Heart right ventricle (tissue), 16 donors: ENCODE data around the gene SV2B. TPM values are rescaled to one million over a fixed set of nuclear protein-coding genes. Genes with fewer than 3 reads are reported as not detected.

Experiments
- ATAC-seq, 8 donors: fragments of 200-7000 bp; cut with Tn5 transposase; one replicate each; pipeline ENCODE4 v1.9.1; 2020; ENCODE audit warnings: mild to moderate bottlenecking in 8 of 8, moderate library complexity in 8 of 8, moderate number of reproducible peaks in 1 of 8
- DNase-seq, 2 donors: peaks; one replicate each; pipeline ENCODE4 v3.0.0-alpha.2; 2020
- H3K27ac ChIP-seq, 10 donors: fragments of 200-600 bp; sonication (generic) in 2 of 10; one replicate each; pipeline versions ENCODE4 v1.5.0 to v1.8.0; 2020 to 2022; ENCODE audit warnings: mild to moderate bottlenecking in 3 of 10
- H3K27me3 ChIP-seq, 7 donors: fragments of 200-600 bp; one replicate each; pipeline ENCODE4 v1.8.0; 2021 to 2022; ENCODE audit warnings: mild to moderate bottlenecking in 2 of 7
- H3K36me3 ChIP-seq, 9 donors: fragments of 200-600 bp; sonication (generic) in 1 of 9; one replicate each; pipeline versions ENCODE4 v1.5.0 to v1.8.0; 2020 to 2022; ENCODE audit warnings: mild to moderate bottlenecking in 2 of 9
- H3K4me1 ChIP-seq, 9 donors: fragments of 200-600 bp; sonication (generic) in 1 of 9; one replicate each; pipeline versions ENCODE4 v1.5.0 to v1.8.0; 2020 to 2022; ENCODE audit warnings: mild to moderate bottlenecking in 4 of 9
- H3K4me3 ChIP-seq, 10 donors: fragments of 200-600 bp; sonication (generic) in 2 of 10; one replicate each; pipeline versions ENCODE4 v1.5.0 to v1.8.0; 2020 to 2022; ENCODE audit warnings: mild to moderate bottlenecking in 7 of 10, moderate library complexity in 2 of 10
- H3K9me3 ChIP-seq, 11 donors: fragments of 200-600 bp in 10 of 11; sonication (generic) in 2 of 11; one replicate each; pipeline versions ENCODE4 v1.5.0 to v1.8.0; 2013 to 2022; ENCODE audit warnings: mild to moderate bottlenecking in 2 of 11, control low read depth in 1 of 11, moderate library complexity in 1 of 11
- WGBS, 2 donors: extraction: QIAGEN DNeasy Blood & Tissue Kit; methylation state at CpG; one replicate each; pipeline ENCODE4 v1.1.7; 2013; ENCODE audit warnings: inconsistent platforms in 1 of 2; 5-methylcytosine and 5-hydroxymethylcytosine counted together
- intact Hi-C, 10 donors: fragments of 100-400 bp; cut with DNase I; formaldehyde crosslinking; loops; one replicate each; pipeline versions ENCODE4 v1.11.1 to v1.14.2; 2022
- polyA plus RNA-seq, 2 donors: library from polyadenylated mRNA; stranded (reverse); fragments of 200-250 nt; gene quantifications; one replicate each; pipeline ENCODE4 v1.2.3, GENCODE V29; 2013
- total RNA-seq, 10 donors: library from RNA; stranded (reverse); fragmentation: NEBNext Ultra II Directional in 3 of 10; extraction: Animal tissue kit (Norgen Biotek cat#: 25700) in 3 of 10; gene quantifications; one replicate each; pipeline versions ENCODE4 v1.2.1 to v1.2.4, GENCODE V29; 2021 to 2023
- TF ChIP-seq, protein P1 (sequence below), 9 donors: fragments of 200-600 bp; sonication (generic) in 2 of 9; IDR thresholded peaks; one replicate each; pipeline versions ENCODE4 v1.5.0 to v1.8.0; 2021 to 2022; ENCODE audit warnings: antibody characterized with exemption in 9 of 9, mild to moderate bottlenecking in 5 of 9, moderate library complexity in 1 of 9
- donor health status: Arrhythmogenic right ventricular cardiomyopathy.
- donor health status: ischemic (EF 13 %, LVEDD 7.1; RV severe dilation, severe dysfunction).
- donor health status: healthy with polysubstance abuse.
- donor health status: DM: no; HTN: yes; CAD: no.
- donor health status: DM: no; HTN: no; CAD: no.
- donor health status: ischemic (EF 25% LVEDD 6.9; RV normal size, moderate dysfunction).
- donor health status: ischemic (EF 25% LVEDD 5.7; RV mildly dilated, moderate dysfunction).
- donor health status: healthy.
- donor health status: DM: yes; HTN: yes; CAD: no.
- donor health status: Ischemic cardiomyopathy.
- donor health status: ischemic (EF 35%, LVEDD 5.7; RV mildly dilated, moderate dysfunction).
- donor health status: nonischemic (EF 11% LVEDD 7.7; RV severe dilation, severe dysfunction).
- donor health status: DM: yes; HTN: yes; CAD: no.
- donor health status: PGD.
- donor health status: ischemic (EF 29% LVEDD 5.4; RV normal size, mild dysfunction).
- donor health status: nonischemic (EF 23%, LVEDD 6.1; RV moderate dilation, normal function).

SV2B gene
- total and polyA plus RNA-seq, 12 donors, result 0.29 to 15.7 (median 1.5) TPM

- Histone ChIP-seq H3K27ac (no peak overlapping the region), H3K4me1 (peaks cover 0 to 31% (median 7%) of the 10 kb centered on the region in 9 donors), H3K27me3 (peaks cover 0 to 21% (median 0%) of the 10 kb centered on the region in 7 donors), H3K36me3 (no peaks in the 10 kb centered on the region), H3K9me3 (no peaks in the 10 kb centered on the region), H3K4me3 (no peak overlapping the region)
- TF ChIP-seq, protein P1, sequence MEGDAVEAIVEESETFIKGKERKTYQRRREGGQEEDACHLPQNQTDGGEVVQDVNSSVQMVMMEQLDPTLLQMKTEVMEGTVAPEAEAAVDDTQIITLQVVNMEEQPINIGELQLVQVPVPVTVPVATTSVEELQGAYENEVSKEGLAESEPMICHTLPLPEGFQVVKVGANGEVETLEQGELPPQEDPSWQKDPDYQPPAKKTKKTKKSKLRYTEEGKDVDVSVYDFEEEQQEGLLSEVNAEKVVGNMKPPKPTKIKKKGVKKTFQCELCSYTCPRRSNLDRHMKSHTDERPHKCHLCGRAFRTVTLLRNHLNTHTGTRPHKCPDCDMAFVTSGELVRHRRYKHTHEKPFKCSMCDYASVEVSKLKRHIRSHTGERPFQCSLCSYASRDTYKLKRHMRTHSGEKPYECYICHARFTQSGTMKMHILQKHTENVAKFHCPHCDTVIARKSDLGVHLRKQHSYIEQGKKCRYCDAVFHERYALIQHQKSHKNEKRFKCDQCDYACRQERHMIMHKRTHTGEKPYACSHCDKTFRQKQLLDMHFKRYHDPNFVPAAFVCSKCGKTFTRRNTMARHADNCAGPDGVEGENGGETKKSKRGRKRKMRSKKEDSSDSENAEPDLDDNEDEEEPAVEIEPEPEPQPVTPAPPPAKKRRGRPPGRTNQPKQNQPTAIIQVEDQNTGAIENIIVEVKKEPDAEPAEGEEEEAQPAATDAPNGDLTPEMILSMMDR (IDR thresholded peaks at IDR 0.05), result no peak
- WGBS, 2 donors, result 54 to 67% methylated on average over 1 of the region's 1 CpG
- DNase-seq, result no peak
- peak in 1 of 8 donors; percentile 42 for ATAC-seq
- intact Hi-C loops, result no loop called here
These were observed 22.2 kb downstream of the SV2B start for GRCh38 chr15:91122296-91122695.

DNA sequence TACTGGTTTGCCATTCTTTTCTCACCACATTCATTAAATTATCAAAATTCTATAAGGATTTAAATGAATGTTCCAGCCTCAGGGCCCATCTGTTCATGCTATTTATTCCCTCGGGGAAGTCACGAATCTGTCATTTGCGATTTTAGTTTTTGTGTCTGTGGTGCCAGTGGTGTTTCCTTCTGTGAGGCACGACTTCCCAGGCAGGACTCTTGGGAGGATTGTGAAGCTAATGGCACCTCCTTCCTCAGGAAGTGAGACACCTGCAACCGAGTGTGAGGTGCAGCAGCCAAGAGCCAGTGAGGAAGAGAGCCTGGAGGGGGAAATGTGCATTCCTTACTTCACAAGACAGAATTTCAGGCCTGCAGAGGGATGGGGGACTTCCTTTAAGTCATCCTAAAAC lies 24.1 kb downstream of the SV2B start:
- Histone ChIP-seq H3K4me3 (no peak overlapping the region), H3K27me3 (peaks cover 0 to 25% (median 0%) of the 10 kb centered on the region in 7 donors), H3K27ac (no peak overlapping the region), H3K36me3 (no peaks in the 10 kb centered on the region), H3K9me3 (no peaks in the 10 kb centered on the region), H3K4me1 (peaks cover 0 to 15% (median under 1%) of the 10 kb centered on the region in 9 donors)
- TF ChIP-seq, protein P1 (IDR thresholded peaks at IDR 0.05), result no peak
- ATAC-seq (no peak), DNase-seq (no peak)
- intact Hi-C loops, result no loop called here
- 38 to 48% methylated on average over 5 of the region's 5 CpGs for WGBS, 2 donors

- Histone ChIP-seq H3K27me3 (peaks cover 0 to 32% (median 0%) of the 10 kb centered on the region in 7 donors), H3K4me3 (no peak overlapping the region), H3K9me3 (no peaks in the 10 kb centered on the region), H3K27ac (no peak overlapping the region), H3K36me3 (no peaks in the 10 kb centered on the region), H3K4me1 (peaks cover 0 to 15% (median 0%) of the 10 kb centered on the region in 9 donors)
- intact Hi-C loops, result no loop called here
- TF ChIP-seq, protein P1 (IDR thresholded peaks at IDR 0.05), result no peak
- DNase-seq, result no peak
- ATAC-seq, result no peak
- WGBS, 2 donors, result 94 to 95% methylated on average over 7 of the region's 7 CpGs
These were observed 25.1 kb downstream of the SV2B start for GRCh38 chr15:91125162-91125561.

- Histone ChIP-seq H3K4me1 (peaks cover 0 to 15% (median 0%) of the 10 kb centered on the region in 9 donors), H3K9me3 (no peaks in the 10 kb centered on the region), H3K27ac (no peak overlapping the region), H3K36me3 (no peaks in the 10 kb centered on the region), H3K27me3 (peaks cover 0 to 32% (median 0%) of the 10 kb centered on the region in 7 donors), H3K4me3 (no peak overlapping the region)
- ATAC-seq (no peak), DNase-seq (no peak)
- TF ChIP-seq, protein P1 (IDR thresholded peaks at IDR 0.05), result no peak
- intact Hi-C loops, result no loop called here
These were observed 26.0 kb downstream of the SV2B start for GRCh38 chr15:91126080-91126479.
